Heart right ventricle (tissue), 16 donors: ENCODE data around the gene FOSL2. TPM values are rescaled to one million over a fixed set of nuclear protein-coding genes. Genes with fewer than 3 reads are reported as not detected.

Experiments
- ATAC-seq, 8 donors: fragments of 200-7000 bp; cut with Tn5 transposase; one replicate each; pipeline ENCODE4 v1.9.1; 2020; ENCODE audit warnings: mild to moderate bottlenecking in 8 of 8, moderate library complexity in 8 of 8, moderate number of reproducible peaks in 1 of 8
- DNase-seq, 2 donors: peaks; one replicate each; pipeline ENCODE4 v3.0.0-alpha.2; 2020
- H3K27ac ChIP-seq, 10 donors: fragments of 200-600 bp; sonication (generic) in 2 of 10; one replicate each; pipeline versions ENCODE4 v1.5.0 to v1.8.0; 2020 to 2022; ENCODE audit warnings: mild to moderate bottlenecking in 3 of 10
- H3K27me3 ChIP-seq, 7 donors: fragments of 200-600 bp; one replicate each; pipeline ENCODE4 v1.8.0; 2021 to 2022; ENCODE audit warnings: mild to moderate bottlenecking in 2 of 7
- H3K36me3 ChIP-seq, 9 donors: fragments of 200-600 bp; sonication (generic) in 1 of 9; one replicate each; pipeline versions ENCODE4 v1.5.0 to v1.8.0; 2020 to 2022; ENCODE audit warnings: mild to moderate bottlenecking in 2 of 9
- H3K4me1 ChIP-seq, 9 donors: fragments of 200-600 bp; sonication (generic) in 1 of 9; one replicate each; pipeline versions ENCODE4 v1.5.0 to v1.8.0; 2020 to 2022; ENCODE audit warnings: mild to moderate bottlenecking in 4 of 9
- H3K4me3 ChIP-seq, 10 donors: fragments of 200-600 bp; sonication (generic) in 2 of 10; one replicate each; pipeline versions ENCODE4 v1.5.0 to v1.8.0; 2020 to 2022; ENCODE audit warnings: mild to moderate bottlenecking in 7 of 10, moderate library complexity in 2 of 10
- H3K9me3 ChIP-seq, 11 donors: fragments of 200-600 bp in 10 of 11; sonication (generic) in 2 of 11; one replicate each; pipeline versions ENCODE4 v1.5.0 to v1.8.0; 2013 to 2022; ENCODE audit warnings: mild to moderate bottlenecking in 2 of 11, control low read depth in 1 of 11, moderate library complexity in 1 of 11
- CTCF ChIP-seq, 9 donors: fragments of 200-600 bp; sonication (generic) in 2 of 9; IDR thresholded peaks; one replicate each; pipeline versions ENCODE4 v1.5.0 to v1.8.0; 2021 to 2022; ENCODE audit warnings: antibody characterized with exemption in 9 of 9, mild to moderate bottlenecking in 5 of 9, moderate library complexity in 1 of 9
- WGBS, 2 donors: extraction: QIAGEN DNeasy Blood & Tissue Kit; methylation state at CpG; one replicate each; pipeline ENCODE4 v1.1.7; 2013; ENCODE audit warnings: inconsistent platforms in 1 of 2; 5-methylcytosine and 5-hydroxymethylcytosine counted together
- intact Hi-C, 10 donors: fragments of 100-400 bp; cut with DNase I; formaldehyde crosslinking; loops; one replicate each; pipeline versions ENCODE4 v1.11.1 to v1.14.2; 2022
- polyA plus RNA-seq, 2 donors: library from polyadenylated mRNA; stranded (reverse); fragments of 200-250 nt; gene quantifications; one replicate each; pipeline ENCODE4 v1.2.3, GENCODE V29; 2013
- total RNA-seq, 10 donors: library from RNA; stranded (reverse); fragmentation: NEBNext Ultra II Directional in 3 of 10; extraction: Animal tissue kit (Norgen Biotek cat#: 25700) in 3 of 10; gene quantifications; one replicate each; pipeline versions ENCODE4 v1.2.1 to v1.2.4, GENCODE V29; 2021 to 2023
- donor health status: Arrhythmogenic right ventricular cardiomyopathy.
- donor health status: ischemic (EF 13 %, LVEDD 7.1; RV severe dilation, severe dysfunction).
- donor health status: healthy with polysubstance abuse.
- donor health status: DM: no; HTN: yes; CAD: no.
- donor health status: DM: no; HTN: no; CAD: no.
- donor health status: ischemic (EF 25% LVEDD 6.9; RV normal size, moderate dysfunction).
- donor health status: ischemic (EF 25% LVEDD 5.7; RV mildly dilated, moderate dysfunction).
- donor health status: healthy.
- donor health status: DM: yes; HTN: yes; CAD: no.
- donor health status: Ischemic cardiomyopathy.
- donor health status: ischemic (EF 35%, LVEDD 5.7; RV mildly dilated, moderate dysfunction).
- donor health status: nonischemic (EF 11% LVEDD 7.7; RV severe dilation, severe dysfunction).
- donor health status: DM: yes; HTN: yes; CAD: no.
- donor health status: PGD.
- donor health status: ischemic (EF 29% LVEDD 5.4; RV normal size, mild dysfunction).
- donor health status: nonischemic (EF 23%, LVEDD 6.1; RV moderate dilation, normal function).

The FOSL2 gene
- total and polyA plus RNA-seq, 12 donors: 16.5 to 182 (median 54.8) TPM

GRCh38 chr2:28360058-28360717, 32.5 kb upstream of the FOSL2 start:
- ATAC-seq (no peak), DNase-seq (no peak)
- intact Hi-C loops: no loop called here
- WGBS, 2 donors: 90 to 92% methylated on average over 16 of the region's 16 CpGs
- H3K27me3 ChIP-seq: no peaks in the 10 kb centered on the region
- TF ChIP-seq CTCF (IDR thresholded peaks at IDR 0.05): no peak
- no peaks in the 10 kb centered on the region for H3K9me3 ChIP-seq
- no peaks in the 10 kb centered on the region for H3K36me3 ChIP-seq
- peak overlapping the region in 3 of 10 donors; percentile 5 to 86 (median 27) for H3K27ac ChIP-seq
- no peak overlapping the region for H3K4me3 ChIP-seq
- H3K4me1 ChIP-seq: peaks cover 16 to 56% (median 23%) of the 10 kb centered on the region in 9 donors

GRCh38 chr2:28360718-28361293, 31.9 kb upstream of the FOSL2 start:
- no peak for TF ChIP-seq CTCF (IDR thresholded peaks at IDR 0.05)
- ATAC-seq: peak in 3 of 8 donors; percentile 3 to 22 (median 16)
- intact Hi-C loops: no loop called here
- WGBS, 2 donors: 83 to 87% methylated on average over 12 of the region's 12 CpGs
- Histone ChIP-seq H3K9me3 (no peaks in the 10 kb centered on the region), H3K4me3 (no peak overlapping the region), H3K27me3 (no peaks in the 10 kb centered on the region), H3K27ac (peak overlapping the region in 3 of 10 donors; percentile 5 to 86 (median 27)), H3K4me1 (peaks cover 10 to 56% (median 21%) of the 10 kb centered on the region in 9 donors), H3K36me3 (no peaks in the 10 kb centered on the region)
- peak; percentile 48 to 60 for DNase-seq

DNA sequence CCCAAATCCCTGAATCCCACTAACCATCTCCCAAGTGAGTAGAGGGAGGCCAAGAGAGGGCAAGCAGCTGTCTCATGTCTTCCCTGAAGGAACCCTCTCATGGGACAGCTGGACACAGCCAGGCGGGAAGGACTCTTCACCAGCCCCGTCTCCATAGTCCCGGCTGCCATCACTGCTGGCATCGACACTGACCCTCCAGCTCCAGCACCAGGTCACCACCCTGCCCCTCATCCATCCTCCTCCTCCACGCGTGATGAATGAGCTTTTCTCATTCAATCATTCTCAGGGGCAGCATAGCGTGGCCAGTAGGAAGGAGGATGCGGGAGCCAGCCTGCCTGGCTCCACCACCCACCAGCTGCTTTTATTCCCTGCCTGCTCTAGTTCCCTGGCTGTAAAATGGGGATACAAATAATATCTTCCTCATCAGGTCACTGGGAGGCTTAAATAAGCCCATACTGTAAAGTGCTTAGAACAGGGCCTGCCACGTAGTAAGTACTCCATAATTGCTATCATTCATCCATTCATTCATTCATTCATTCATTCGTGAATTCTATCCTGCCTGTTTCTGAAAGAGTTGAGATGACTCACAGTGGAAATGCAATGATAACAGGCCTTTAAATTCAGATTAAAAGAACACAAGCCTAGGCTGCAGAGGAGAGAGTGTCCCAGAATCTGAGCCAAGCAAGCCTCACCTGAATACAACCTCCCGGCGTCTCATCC, 30.5 kb upstream of the FOSL2 start:
- peaks cover 0 to 56% (median 21%) of the 10 kb centered on the region in 9 donors for H3K4me1 ChIP-seq
- no peaks in the 10 kb centered on the region for H3K36me3 ChIP-seq
- DNase-seq: no peak
- no peak for TF ChIP-seq CTCF (IDR thresholded peaks at IDR 0.05)
- H3K27ac ChIP-seq: peak overlapping the region in 1 of 10 donors; percentile 63
- H3K4me3 ChIP-seq: no peak overlapping the region
- intact Hi-C loops: no loop called here
- no peak for ATAC-seq
- H3K9me3 ChIP-seq: no peaks in the 10 kb centered on the region
- 75% methylated on average over 12 of the region's 12 CpGs for whole genome bisulfite sequencing, 2 donors
- H3K27me3 ChIP-seq: no peaks in the 10 kb centered on the region

DNA sequence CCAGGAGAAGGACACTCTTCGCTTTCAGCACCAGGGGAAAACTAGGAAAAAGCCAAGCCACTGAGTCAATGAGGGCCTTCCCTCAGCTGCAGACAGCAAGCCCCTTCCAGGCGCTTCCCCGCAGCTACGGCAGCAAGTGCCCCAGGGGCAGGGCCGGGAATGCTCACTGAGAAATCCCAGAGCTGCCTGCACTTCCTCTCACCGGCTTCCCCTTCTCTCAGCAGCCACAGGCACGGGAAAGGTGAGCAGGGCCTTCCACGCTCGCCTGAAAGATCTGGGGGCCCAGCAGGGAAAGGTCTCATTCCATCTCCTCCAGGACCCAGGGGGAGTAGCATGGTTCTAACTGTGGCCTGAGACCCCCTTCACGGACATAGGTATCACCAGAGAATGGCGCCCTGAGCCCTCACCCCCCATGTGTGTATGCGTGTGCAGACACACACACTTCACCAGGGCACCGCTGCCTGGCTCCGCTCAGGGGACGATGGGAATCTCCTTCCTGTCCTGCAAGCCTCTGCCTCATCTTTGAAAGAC, 29.6 kb upstream of the FOSL2 start:
- no peak for TF ChIP-seq CTCF (IDR thresholded peaks at IDR 0.05)
- Histone ChIP-seq H3K27ac (no peak overlapping the region), H3K4me3 (no peak overlapping the region), H3K4me1 (peaks cover 0 to 61% (median 21%) of the 10 kb centered on the region in 9 donors), H3K27me3 (no peaks in the 10 kb centered on the region), H3K36me3 (no peaks in the 10 kb centered on the region), H3K9me3 (no peaks in the 10 kb centered on the region)
- 85 to 87% methylated on average over 15 of the region's 15 CpGs for WGBS, 2 donors
- intact Hi-C loops: no loop called here
- DNase-seq (no peak), ATAC-seq (no peak)
